Activated T-cell treated with anti-CD3 and anti-CD28 coated beads, Interleukin-2, amount 50 U/mL, for 48 hours (primary cell): ENCODE measurements around the gene MYH16.
"Not testable (repeated sequence)": the region's sequence is repeated elsewhere in the genome, so short reads cannot be mapped to it uniquely, and the experiment has no call there.

Experiments used
- DNase-seq, 2 experiments: peaks; one replicate each; pipeline ENCODE4 v3.0.0-alpha.2; 2020

Gene MYH16

DNA sequence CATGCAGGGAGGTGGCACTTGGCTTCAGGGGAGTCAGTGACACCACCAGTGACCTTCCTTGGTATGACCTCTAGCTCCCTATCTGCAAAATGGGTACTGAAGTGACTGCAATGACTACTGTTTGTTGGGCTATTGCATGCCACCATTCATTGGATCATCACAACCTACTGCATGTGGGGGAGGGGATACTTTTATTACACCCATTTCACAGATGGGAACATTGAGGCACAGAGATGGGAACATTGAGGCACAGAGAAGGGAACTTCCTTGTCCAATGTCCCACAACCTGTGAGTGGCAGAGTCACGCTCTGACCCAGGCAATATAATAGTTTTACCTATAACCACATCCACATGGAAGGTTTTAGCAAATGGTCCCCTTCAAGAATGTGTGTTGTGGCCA, 12.2 kb upstream of the MYH16 start:
- no peak for DNase-seq

DNA sequence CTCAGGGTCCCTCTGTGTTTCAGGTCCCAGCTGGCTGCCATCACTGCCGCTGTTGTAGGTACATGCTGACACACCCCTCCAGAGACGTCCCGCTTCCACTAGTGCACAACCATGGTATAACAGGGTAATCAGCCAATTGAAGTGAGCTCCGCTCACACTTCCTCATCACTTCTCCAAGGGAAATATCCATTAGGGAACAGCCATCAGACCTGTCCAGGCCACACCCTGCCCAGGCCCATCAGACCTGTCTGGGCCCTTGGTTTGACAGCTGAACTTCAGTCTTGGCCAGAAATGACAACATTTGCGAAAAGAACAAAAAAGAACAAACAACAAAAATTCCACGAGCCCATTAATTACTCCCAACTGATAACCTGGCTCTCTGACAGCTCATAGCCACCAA, 11.0 kb upstream of the MYH16 start:
- no peak for DNase-seq

DNA sequence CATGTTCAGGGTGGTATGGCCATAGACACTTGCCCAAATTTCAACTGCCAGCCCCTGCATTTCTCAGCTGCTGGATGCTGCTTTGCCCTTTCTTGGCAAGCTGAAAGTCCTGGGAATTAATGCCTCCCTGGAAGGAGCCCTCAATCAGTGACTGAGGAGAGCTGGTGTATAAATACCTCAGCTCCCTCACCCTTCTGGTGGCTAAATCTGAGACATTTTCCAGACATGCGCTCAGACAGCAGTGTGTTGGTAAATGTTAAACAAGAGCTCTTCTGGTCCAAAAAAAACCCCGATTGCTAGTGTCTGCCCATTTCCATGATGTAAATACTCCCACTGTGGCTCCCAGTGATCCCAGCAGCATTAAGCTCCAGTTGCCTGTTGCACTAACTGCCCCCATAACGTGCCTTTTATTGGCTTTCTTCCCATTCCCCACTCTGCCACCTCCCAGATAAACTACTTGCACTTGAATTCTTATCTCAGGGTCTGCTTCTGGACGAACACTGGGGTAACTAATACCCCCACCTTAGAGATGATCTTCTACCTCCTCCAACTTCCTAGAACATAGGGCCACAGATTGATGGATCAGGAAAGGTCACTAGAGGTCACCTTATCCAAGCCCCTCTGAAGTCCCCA, 6.7 kb upstream of the MYH16 start:
- no peak for DNase-seq

DNA sequence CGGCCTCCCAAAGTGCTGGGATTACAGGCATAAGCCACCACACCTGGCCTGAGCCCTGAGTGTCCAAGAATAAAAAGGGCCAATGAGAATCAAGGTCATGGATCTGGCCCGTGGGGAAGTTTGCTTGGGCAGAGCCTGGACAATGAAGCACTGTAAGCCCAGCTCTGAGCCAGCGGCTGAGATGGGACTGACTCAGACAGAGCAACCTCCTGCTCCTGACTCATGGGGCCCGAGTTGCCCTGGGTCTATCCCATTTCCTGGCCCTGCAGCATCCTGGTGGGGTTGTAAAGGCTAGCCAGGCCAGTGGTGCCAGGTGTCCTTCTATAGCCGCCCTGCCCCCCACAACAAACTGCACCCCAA, 5.2 kb upstream of the MYH16 start:
- no peak for DNase-seq

DNA sequence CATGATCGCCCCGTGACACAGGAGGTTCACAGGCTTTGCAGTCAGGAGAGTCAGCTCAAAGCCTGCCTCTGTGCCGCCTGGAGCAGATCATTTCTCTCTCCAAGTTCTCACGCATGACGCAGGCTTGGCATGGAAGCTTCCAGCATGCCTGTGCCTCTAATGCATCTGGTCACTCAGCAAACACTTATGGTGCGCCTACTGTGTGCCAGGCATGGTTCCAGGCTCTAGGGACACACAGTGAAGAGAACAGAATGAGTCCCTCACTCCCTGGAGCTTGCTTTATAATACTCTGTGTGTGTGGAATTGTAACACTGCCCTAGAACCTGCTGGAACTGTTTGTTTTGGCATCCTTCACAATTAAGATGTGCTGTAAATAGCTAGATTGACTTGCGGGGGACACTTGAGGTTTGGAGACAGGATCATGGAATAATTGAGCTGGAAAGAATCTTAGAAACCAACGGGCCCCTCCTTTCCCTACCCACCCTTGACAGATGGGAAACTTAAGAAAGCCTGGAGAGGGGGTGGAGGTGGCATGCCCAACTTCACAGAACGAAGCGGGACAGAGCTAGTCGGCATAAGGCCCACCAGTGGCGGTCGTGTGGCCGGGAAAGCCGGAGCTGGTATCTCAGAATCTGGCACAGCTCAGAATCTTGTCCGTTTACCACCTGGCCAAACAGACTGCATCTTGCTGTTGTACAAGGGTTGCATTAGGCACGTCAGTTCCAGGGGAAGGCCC, 4.6 kb upstream of the MYH16 start:
- DNase-seq, result no peak

DNA sequence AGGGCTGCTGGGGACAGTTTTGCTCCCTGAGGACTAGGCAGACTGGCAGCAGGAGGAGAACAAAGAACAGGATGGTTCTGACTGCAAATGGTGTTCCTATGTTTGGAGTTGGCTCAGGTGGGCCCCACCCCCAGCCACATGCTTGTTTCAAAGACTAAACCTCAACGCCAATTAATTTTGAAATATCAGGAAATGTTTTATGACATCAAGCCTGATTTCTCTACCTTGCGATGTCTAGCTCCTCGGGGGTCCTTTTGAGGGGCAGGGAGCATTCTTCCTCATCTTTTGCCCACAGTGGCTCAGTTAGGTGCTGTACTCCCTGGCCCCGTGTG, 4.1 kb upstream of the MYH16 start:
- DNase-seq, result no peak

DNA sequence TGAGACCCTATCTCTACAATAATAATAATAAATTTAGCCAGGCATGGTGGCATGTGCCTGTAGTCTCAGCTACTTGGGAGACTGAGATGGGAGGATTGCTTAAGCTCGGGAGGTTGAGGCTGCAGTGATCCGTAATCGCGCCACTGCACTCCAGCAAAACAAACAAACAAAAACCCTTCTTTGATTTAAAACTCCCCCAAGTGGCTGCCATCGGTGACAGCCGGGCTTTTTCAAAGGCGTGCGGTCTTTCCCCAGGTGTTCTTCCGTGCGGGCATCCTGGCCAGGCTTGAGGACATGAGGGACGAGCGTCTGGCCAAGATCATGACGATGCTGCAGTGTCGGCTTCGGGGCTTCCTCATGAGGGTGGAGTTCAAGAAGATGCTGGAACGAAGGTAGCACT, 1.9 kb upstream of the MYH16 start:
- no peak for DNase-seq

DNA sequence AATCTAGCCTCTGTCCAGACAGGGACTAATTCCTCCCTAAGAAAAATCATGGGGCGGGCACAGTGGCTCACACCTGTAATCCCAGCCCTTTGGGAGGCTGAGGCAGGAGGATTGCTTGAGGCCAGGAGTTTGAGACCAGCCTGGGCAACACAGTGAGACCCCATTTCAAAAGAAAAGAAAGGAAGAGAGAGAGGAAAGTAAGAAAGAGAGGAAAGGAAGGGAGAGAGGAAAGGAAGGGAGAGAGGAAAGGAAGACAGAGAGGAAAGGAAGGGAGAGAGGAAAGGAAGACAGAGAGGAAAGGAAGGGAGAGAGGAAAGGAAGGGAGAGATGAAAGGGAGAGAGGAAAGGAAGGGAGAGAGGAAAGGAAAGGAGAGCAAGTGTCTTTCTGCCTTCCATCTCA, 922 bp downstream of the MYH16 start:
- DNase-seq, result not testable (repeated sequence)

DNA sequence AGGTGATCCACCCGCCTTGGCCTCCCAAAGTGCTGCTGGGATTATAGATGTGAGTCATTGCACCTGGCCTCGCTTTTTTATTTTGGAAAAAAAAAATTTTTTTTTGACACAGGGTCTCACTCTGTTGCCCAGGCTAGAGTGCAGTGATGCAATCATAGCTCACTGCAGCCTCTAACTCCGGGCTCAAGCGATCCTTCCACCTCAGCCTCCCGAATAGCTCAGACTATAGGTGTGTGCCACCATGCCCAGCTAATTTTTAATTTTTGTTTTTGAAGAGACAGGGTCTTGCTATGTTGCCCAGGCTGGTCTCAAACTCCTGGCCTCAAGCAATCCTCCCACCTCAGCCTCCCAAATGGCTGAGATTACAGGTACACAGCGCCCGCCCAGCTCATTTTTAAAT, 2.3 kb downstream of the MYH16 start:
- DNase-seq, result not testable (repeated sequence)

DNA sequence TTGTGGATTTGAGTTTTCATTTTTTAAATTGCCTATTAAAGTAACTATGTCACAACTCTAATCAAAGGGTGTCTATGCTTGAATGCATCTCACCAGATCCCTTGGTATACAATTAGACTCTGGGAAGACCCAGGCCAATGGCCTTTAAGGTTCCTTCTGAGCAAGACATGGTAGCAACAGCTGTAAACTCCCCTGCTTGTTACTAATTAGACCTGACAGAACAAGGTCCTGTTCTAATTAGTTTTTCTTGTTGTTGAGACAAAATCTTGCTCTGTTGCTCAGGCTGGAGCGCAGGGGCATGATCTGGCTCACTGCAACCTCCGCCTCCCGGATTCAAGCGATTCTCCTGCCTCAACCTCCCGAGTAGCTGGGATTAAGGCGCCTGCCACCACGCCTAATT, 2.9 kb downstream of the MYH16 start:
- no peak for DNase-seq

DNA sequence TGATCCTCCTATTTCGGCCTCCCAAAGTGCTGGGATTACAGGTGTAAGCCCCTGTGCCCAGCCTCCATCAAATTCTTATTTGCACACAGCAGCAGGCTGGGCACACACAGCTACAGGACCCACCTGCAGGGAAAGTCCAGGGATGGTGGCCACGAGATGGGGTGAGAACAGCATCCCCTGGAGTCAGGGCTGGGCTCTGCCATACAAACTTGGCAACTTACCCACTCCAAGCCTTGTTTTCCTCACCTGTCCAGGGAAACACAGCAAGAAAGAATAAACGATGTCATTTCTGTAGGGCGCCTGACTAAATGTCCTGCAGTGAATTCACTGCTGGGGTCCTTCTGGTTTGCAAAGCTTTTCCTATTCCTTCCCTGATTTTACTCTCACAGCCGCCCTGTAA, 5.5 kb downstream of the MYH16 start:
- no peak for DNase-seq

DNA sequence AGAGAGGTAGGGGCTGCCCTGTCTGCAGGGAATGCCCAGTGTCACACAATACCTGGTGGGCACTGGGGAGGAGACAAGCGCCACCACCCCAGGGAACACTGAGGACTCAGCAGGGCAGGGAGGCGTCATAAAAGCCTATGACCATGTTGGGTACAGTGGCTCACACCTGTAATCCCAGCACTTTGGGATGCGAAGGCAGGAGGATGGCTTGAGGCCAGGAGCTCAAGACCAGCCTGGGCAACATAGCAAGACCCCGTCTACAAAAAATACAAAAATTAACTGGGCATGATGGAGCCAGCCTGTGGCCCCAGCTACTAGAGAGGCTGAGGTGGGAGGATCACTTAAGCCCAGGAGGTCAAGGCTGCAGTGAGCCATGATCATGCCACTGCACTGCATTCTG, 11.5 kb downstream of the MYH16 start:
- not testable (repeated sequence) for DNase-seq

DNA sequence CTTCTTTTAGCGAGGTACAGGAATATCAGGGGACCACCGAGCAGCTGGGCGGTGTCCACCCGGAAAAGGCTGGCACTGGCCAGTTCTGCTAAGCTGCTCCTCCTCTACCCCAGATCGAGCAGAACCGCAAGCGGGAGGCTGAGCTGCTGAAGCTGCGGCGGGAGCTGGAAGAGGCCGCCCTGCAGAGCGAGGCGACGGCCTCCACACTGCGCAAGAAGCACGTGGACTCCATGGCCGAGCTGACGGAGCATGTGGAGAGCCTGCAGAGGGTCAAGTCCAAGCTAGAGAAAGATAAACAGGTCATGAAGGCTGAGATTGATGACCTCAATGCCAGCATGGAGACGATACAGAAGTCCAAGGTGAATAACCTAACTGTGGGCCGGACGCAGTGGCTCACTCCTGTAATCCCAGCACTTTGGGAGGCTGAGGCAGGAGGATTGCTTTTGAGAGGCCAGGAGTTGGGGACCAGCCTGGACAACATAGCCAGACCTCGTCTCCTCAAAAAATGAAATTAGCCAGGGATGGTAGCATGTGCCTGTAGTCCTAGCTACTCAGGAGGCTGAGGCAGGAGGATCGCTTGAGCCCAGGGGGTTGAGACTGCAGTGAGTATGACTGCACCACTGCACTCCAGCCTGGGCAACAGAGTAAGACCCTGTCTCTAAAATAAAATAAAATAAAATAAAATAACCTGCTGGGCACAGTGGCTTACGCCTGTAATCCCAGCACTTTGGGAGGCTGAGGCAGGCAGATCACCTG, 15.3 kb downstream of the MYH16 start:
- no peak for DNase-seq

DNA sequence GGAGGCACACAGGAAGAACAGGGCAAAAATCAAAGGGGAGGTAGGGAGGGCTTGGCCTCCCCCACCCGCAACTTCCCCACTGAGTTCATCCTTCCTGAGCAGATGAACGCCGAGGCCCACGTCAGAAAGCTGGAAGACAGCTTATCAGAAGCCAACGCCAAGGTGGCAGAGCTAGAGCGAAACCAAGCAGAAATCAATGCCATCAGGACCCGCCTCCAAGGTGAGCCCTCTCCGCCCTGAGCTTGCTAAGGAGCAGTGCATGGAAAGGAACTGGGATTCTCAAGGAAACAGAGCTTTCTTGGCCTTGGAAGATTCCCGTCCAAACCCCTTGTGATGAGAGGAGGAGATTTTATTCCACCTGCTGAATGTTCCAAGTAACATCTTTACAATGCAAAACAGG, 16.5 kb downstream of the MYH16 start:
- DNase-seq, result no peak

DNA sequence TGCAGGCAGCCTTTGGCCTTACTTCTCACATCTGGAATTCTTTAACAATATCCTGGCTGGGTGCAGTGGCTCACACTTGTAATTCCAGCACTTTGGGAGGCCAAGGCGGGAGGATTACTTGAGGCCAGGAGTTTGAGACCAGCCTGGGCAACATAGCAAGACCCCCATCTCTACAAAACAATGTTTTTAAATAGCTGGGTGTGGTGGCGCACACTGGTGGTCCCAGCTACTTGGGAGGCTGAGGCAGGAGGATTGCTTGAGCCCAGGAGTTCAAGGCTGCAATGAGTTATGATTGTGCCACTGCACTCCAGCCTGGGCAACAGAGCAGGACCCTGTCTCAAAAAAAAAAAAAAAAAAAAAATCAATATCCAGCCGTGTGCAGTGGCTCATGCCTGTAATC, 17.5 kb downstream of the MYH16 start:
- DNase-seq, result not testable (repeated sequence)

DNA sequence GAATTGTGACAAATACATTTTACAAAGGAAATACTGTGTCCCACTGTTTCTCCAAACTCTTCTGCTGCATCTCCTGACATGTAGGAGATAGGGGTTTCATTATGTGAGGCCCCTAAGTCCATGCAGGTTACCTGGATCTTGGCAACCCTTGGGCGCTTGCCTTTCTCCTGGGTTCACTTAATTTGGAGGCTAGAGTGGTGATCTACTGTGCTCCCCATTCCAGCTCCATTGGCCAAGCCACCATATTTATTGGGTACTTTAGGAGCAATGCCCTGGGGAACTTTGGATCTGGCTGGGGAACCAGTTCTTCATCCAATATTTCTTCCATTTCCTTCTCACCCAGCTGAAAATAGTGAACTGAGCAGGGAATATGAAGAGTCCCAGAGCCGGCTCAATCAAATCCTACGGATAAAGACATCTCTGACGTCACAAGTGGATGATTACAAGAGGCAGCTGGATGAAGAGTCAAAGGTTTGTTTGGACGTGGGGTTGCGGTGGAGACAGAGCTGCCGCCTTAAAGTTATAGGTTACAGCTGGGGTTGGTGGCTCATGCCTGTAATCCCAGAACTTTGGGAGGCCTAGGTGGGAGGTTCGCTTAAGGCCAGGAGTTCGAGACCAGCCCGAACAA, 18.5 kb downstream of the MYH16 start:
- no peak for DNase-seq

DNA sequence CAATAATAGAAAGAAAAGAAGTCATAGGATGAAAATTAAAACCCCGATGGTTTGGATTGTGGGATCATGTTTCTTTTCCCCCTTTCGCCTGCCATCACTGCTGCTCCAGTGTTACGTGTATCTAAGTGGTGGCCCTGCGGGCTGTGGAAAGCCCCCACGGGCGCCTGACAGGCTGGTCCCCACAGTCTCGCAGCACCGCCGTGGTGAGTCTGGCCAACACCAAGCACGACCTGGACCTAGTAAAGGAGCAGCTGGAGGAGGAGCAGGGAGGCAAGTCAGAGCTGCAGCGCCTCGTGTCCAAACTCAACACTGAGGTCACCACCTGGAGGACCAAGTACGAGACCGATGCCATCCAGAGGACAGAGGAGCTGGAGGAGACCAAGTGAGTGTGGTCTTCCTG, 19.5 kb downstream of the MYH16 start:
- DNase-seq, result no peak

DNA sequence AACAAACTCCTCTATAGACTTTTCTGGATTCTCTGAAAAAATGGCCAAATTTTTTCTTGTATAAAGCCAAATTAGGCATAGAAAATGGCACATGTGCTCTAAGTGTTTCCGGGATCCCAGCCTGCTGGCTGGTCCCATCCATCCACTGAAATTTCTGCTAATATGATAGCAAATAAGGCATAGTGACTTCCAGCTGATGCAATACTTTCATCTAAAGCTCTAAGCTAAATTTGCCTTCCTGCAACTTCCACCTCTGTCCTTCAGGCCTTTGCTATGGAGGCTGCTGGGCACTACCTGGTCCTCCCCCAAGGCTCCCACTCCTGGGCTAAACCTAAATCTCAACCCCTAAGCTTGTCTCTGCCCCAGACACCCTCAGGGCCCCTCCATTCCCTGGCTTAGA, 20.5 kb downstream of the MYH16 start:
- no peak for DNase-seq

DNA sequence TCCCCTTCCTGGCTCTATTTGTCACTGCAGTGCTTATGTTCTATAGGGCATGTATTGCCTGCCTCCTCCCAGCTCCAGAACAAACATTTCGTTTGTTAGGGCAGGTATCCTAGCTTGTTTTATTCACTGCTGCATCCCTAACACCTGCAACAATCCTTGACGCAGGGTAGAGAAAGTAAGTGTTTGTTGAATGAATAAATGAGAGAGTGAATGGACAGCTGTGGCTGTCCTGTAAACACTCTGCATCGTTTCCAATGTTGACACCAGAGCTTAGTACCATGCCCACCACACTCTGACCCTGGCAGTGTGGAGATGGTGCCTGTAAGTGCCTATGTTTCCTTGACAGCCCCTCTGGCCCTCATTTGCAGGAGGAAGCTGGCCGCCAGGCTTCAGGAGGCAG, 21.0 kb downstream of the MYH16 start:
- DNase-seq, result no peak

DNA sequence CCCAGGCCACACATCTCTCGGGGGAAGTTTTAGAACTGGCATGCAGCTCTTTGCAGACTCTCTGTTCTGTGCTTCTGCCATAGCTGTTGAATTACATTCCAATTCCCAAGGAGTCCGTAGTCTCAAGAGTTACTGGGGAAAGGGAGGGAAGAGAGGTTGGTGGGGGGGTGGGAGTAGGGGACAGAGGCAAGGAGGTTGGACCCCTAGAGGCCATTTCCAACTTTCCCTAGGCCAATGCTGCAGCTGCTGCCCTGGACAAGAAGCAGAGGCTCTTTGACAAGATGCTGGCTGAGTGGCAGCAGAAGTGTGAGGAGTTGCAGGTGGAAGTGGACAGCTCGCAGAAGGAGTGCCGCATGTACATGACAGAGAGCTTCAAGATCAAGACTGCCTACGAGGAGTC, 23.8 kb downstream of the MYH16 start:
- DNase-seq, result no peak

DNA sequence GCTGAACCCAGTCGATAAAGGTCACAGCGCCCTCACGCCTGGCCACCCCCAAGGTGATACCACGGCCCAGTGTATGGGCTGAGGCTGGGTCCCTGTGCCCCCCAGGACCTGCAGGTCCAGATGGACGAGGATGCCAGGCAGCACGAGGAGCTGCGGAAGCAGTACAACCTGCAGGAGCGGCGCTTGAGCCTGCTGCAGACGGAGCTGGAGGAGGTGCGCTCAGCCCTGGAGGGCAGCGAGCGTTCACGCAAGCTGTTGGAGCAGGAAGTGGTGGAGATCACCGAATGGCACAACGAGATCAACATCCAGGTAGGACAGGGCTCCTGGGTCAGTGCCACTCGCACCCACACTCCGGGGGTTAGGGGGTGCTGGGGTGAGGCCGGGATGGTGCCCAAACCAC, 28.9 kb downstream of the MYH16 start:
- no peak for DNase-seq

DNA sequence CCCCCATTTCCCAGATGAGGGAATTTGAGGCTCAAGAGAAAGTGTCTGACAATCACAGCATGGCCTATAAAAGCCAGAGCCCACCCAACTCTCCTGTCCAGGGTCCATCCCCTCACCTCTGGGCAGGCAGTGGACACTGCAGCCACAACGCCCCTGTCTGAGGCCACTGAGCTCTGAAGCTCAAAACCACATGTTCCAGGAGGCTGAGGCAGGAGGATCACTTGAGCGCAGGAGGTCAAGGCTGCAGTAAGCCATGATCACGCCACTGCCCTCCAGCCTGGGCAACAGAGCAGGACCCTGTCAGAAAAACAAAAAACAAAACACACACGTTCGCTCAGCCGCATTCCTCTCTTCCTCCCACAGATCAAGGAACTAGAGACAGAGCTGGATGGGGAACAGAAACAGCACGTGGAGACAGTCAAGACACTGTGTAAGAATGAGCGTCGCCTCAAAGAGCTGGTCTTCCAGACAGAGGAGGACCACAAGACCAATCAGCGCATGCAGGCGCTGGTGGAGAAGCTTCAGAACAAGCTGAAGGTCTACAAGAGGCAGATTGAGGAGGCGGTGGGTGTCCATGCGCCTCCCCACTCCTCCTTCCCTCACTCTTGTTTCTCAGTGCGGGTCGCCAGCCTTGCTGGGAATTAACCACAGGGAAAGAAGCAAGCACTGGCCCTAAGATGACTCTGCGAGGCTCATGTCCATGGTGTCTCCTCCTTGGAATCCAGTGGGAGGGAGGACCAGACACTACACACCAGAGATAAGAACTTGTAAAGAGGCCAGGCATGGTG, 33.0 kb downstream of the MYH16 start:
- DNase-seq, result no peak

DNA sequence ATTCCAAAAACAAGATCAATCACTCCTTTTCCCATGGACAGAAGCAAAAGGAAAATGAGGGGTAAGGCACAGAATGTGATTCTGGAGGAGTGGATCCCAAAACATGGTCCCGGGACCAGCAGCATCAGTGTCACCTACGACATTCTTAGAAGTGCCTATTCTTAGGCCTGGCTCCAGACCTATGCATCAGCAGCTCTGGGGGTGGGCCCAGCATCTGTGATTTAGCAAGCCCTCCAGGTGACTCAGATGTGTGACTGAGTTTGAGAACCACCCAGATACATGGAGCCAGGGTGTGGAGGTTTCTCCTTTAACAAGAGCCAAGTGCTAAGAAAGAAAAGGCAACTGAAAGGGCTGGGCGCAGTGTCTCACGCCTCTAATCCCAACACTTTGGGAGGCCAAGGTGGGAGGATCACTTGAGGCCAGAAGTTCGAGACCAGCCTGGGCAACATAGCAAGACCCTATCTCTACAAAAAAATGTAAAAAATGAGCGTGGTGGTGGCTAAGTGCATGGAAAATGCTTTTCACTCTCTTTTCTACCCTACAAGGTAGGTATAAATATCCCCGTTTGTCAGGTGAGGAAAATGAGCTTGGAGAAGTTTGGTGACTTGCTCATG, 35.9 kb downstream of the MYH16 start:
- DNase-seq, result no peak
